Measurements from ENCODE around the gene TRIL.
A peak's percentile ranks its signal among the peaks of the same experiment; 100 is the strongest.

Gene TRIL

GRCh38 chr7:28921822-28922221 lies 36.3 kb downstream of the TRIL start:
- peak; percentile 5 for DNase-seq (ENCODE audit: low read depth)
- TF ChIP-seq, protein P1, sequence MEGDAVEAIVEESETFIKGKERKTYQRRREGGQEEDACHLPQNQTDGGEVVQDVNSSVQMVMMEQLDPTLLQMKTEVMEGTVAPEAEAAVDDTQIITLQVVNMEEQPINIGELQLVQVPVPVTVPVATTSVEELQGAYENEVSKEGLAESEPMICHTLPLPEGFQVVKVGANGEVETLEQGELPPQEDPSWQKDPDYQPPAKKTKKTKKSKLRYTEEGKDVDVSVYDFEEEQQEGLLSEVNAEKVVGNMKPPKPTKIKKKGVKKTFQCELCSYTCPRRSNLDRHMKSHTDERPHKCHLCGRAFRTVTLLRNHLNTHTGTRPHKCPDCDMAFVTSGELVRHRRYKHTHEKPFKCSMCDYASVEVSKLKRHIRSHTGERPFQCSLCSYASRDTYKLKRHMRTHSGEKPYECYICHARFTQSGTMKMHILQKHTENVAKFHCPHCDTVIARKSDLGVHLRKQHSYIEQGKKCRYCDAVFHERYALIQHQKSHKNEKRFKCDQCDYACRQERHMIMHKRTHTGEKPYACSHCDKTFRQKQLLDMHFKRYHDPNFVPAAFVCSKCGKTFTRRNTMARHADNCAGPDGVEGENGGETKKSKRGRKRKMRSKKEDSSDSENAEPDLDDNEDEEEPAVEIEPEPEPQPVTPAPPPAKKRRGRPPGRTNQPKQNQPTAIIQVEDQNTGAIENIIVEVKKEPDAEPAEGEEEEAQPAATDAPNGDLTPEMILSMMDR (IDR thresholded peaks at IDR 0.05; ENCODE audit: low read depth, low read length, missing control alignments), result peak; percentile 78
- H3K4me3 ChIP-seq (ENCODE audit: low read depth, low read length), result no peak overlapping the region

GRCh38 chr7:28920424-28920823 lies 37.7 kb downstream of the TRIL start:
- no peak for DNase-seq (ENCODE audit: low read depth)
- TF ChIP-seq, protein P1 (IDR thresholded peaks at IDR 0.05; ENCODE audit: low read depth, low read length, missing control alignments), result no peak
- no peak overlapping the region for H3K4me3 ChIP-seq (ENCODE audit: low read depth, low read length)

GRCh38 chr7:28919510-28919909 lies 38.6 kb downstream of the TRIL start:
- TF ChIP-seq, protein P1 (IDR thresholded peaks at IDR 0.05; ENCODE audit: low read depth, low read length, missing control alignments), result no peak
- no peak overlapping the region for H3K4me3 ChIP-seq (ENCODE audit: low read depth, low read length)
- DNase-seq (ENCODE audit: low read depth), result no peak

DNA sequence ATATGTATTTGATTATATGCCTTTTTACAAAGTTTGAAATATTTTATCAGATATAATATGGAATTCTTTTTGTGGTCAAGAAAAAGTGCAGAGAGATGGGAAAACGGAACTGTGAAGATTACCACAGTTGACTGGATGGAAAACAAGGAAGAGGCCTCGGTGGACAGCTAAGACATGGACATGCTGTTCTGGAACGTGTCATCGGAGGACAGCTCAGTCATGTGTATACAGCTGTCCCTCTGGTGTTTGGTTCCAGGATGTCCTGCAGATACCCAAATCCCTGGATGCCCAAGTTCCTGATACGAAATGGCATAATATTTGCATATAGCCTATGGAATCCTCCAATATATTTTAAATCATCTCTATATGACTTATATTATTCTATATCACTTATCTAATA lies 49.4 kb downstream of the TRIL start:
- TF ChIP-seq, protein P1 (IDR thresholded peaks at IDR 0.05; ENCODE audit: low read depth, low read length, missing control alignments), result no peak
- H3K4me3 ChIP-seq (ENCODE audit: low read depth, low read length), result no peak overlapping the region
- no peak for DNase-seq (ENCODE audit: low read depth)

DNA sequence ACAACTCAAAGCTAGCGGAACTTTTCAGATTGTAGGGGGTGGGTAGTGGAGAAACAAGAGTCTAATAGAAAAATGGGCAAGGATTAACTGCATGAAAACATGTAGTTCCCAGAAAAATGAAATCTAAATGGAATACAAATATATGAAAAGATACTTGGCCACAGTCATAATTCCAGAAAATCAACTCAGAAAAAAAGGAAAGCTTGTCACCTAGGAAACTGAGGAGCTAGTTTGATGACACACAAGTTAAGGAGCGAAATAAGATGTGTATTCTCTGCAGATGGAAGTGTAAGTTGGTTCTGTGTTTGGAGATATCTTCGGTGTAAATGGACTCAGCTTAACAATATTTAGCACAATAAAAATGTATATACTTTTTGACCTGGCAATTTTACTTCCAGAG lies 52.7 kb downstream of the TRIL start:
- DNase-seq (ENCODE audit: low read depth), result no peak
- no peak overlapping the region for H3K4me3 ChIP-seq (ENCODE audit: low read depth, low read length)
- TF ChIP-seq, protein P1 (IDR thresholded peaks at IDR 0.05; ENCODE audit: low read depth, low read length, missing control alignments), result no peak

DNA sequence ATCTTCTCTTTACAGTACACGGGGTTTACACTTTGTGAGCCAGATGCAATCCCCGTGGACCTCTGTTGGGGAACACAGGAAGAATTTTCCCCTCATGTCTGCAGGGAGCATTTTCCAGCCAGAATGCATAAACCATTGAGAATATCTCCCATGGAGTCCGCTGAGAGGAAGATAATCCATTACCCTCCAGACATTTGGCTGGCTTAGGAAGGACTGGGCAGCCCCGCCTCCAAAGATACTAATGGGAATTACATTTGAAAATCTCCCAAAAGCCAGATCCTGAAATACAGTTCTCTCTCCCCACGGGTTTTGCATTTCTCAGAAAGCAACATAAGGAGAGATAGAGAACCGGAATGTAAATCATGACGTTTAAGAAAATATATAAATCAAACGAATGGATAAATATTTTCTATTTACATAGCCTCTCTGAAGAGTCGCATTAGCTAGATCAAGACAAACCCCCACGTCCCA lies 53.5 kb downstream of the TRIL start:
- no peak overlapping the region for H3K4me3 ChIP-seq (ENCODE audit: low read depth, low read length)
- no peak for DNase-seq (ENCODE audit: low read depth)
- TF ChIP-seq, protein P1 (IDR thresholded peaks at IDR 0.05; ENCODE audit: low read depth, low read length, missing control alignments), result no peak

DNA sequence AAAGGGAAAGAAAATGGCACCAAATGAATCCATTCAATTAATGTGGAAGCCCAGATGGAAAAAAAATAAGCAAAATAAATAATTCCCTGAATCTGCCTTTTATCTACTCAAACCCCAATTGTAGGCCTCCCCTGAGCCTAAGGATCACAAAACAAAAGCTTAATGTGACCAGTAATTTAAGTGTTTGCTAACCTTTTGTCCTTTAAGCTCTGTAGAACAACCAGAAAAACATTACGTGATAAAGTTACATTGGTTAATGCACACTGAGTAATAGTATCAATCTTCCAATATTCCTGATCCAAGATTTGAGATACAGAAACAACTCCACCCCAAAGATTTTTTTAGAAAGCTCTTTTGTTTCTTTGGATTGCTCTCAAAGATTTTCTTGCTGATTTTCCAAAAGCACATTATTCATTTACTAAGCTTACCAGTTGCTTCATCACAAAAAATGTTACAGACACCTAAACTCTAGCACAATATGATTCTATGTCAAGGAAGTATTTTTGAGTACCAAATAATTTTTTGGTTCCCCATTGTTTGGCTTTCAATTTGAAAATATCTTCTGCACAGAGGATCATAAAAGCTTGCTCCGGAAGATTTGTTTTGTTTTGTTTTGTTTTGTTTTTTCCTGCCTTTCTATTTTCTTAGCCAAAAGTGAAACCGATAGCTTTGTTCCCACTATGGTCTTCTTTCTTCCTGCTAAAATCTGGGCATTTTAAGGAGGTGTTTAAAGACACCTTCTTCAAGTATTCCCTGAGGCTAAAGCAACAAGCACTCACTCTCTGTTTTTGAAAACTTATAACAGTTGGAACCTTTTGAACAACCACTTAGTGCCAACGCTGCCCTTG lies 54.2 kb downstream of the TRIL start:
- TF ChIP-seq, protein P1 (IDR thresholded peaks at IDR 0.05; ENCODE audit: low read depth, low read length, missing control alignments), result no peak
- no peak overlapping the region for H3K4me3 ChIP-seq (ENCODE audit: low read depth, low read length)
- DNase-seq (ENCODE audit: low read depth), result no peak

Measured in GM12864 (cell line).